Ishikawa (cell line): Measurements from ENCODE around the gene SMCHD1.

Experiments
- CEBPB ChIP-seq: IDR thresholded peaks from 2 replicates; pipeline ENCODE4 v1.6.1; 2012
- CREB1 ChIP-seq: IDR thresholded peaks from 2 replicates; pipeline ENCODE4 v1.6.1; 2012; ENCODE audit warnings: low read depth
- EGR1 ChIP-seq: IDR thresholded peaks from 2 replicates; pipeline ENCODE4 v1.6.1; 2012
- EP300 ChIP-seq: IDR thresholded peaks from 2 replicates; pipeline ENCODE4 v1.6.1; 2012; ENCODE audit warnings: borderline replicate concordance
- FOXM1 ChIP-seq: IDR thresholded peaks from 2 replicates; pipeline ENCODE4 v1.6.1; 2012; ENCODE audit warnings: low read depth, borderline replicate concordance
- MAX ChIP-seq: IDR thresholded peaks from 2 replicates; pipeline ENCODE4 v1.6.1; 2012
- NFIC ChIP-seq: IDR thresholded peaks from 2 replicates; pipeline ENCODE4 v1.6.1; 2012
- RAD21 ChIP-seq: IDR thresholded peaks from 2 replicates; pipeline ENCODE4 v1.6.1; 2012; ENCODE audit warnings: low read depth
- REST ChIP-seq: IDR thresholded peaks from 2 replicates; pipeline ENCODE4 v1.6.1; 2012; ENCODE audit warnings: low read depth, mild to moderate bottlenecking
- TAF1 ChIP-seq: IDR thresholded peaks from 2 replicates; pipeline ENCODE4 v1.6.1; 2012; ENCODE audit warnings: low read depth, mild to moderate bottlenecking
- TCF12 ChIP-seq: IDR thresholded peaks from 2 replicates; pipeline ENCODE4 v1.6.1; 2012; ENCODE audit warnings: low read depth
- TEAD4 ChIP-seq: IDR thresholded peaks from 2 replicates; pipeline ENCODE4 v1.6.1; 2012
- USF1 ChIP-seq: IDR thresholded peaks from 2 replicates; pipeline ENCODE4 v1.6.1; 2012
- YY1 ChIP-seq: IDR thresholded peaks from 2 replicates; pipeline ENCODE4 v1.6.1; 2012; ENCODE audit warnings: low read depth
- ZBTB7A ChIP-seq: IDR thresholded peaks from 2 replicates; pipeline ENCODE4 v1.6.1; 2012; ENCODE audit warnings: low read depth

The SMCHD1 gene

GRCh38 chr18:2641638-2642037 lies 13.9 kb upstream of the SMCHD1 start:
- TF ChIP-seq TEAD4, result no peak
- TF ChIP-seq NFIC, result no peak
- TF ChIP-seq USF1, result no peak
- TF ChIP-seq FOXM1, result no peak
- no peak for TF ChIP-seq EP300
- TF ChIP-seq ZBTB7A, result no peak
- no peak for TF ChIP-seq CEBPB
- no peak for TF ChIP-seq TCF12
- no peak for TF ChIP-seq CREB1

- no peak for TF ChIP-seq ZBTB7A
- TF ChIP-seq CEBPB, result no peak
- TF ChIP-seq CREB1, result no peak
- TF ChIP-seq MAX, result no peak
Measured at GRCh38 chr18:2642771-2643170, 12.8 kb upstream of the SMCHD1 start.

- no peak for TF ChIP-seq ZBTB7A
- TF ChIP-seq EGR1, result no peak
- no peak for TF ChIP-seq CEBPB
- no peak for TF ChIP-seq FOXM1
- no peak for TF ChIP-seq TAF1
- TF ChIP-seq MAX, result no peak
- TF ChIP-seq EP300, result no peak
- no peak for TF ChIP-seq YY1
- TF ChIP-seq RAD21, result no peak
- TF ChIP-seq REST, result no peak
- TF ChIP-seq CREB1, result no peak
Measured at GRCh38 chr18:2644535-2644934, 11.0 kb upstream of the SMCHD1 start.

GRCh38 chr18:2651981-2652380 lies 3.5 kb upstream of the SMCHD1 start:
- no peak for TF ChIP-seq TEAD4
- TF ChIP-seq CEBPB, result no peak
- TF ChIP-seq USF1, result no peak
- no peak for TF ChIP-seq EP300
- TF ChIP-seq TCF12, result no peak
- TF ChIP-seq YY1, result no peak
- TF ChIP-seq EGR1, result no peak
- TF ChIP-seq REST, result no peak
- TF ChIP-seq TAF1, result no peak
- TF ChIP-seq NFIC, result no peak
- TF ChIP-seq ZBTB7A, result no peak
- no peak for TF ChIP-seq MAX
- no peak for TF ChIP-seq CREB1
- no peak for TF ChIP-seq FOXM1
- no peak for TF ChIP-seq RAD21

GRCh38 chr18:2653467-2653866 lies 2.1 kb upstream of the SMCHD1 start:
- TF ChIP-seq TCF12 (no peak), FOXM1 (no peak), ZBTB7A (no peak), EP300 (no peak), MAX (no peak), YY1 (no peak), NFIC (no peak), REST (no peak), CREB1 (no peak)
